ENCODE data around the gene POMT2. TPM values are rescaled to one million over a fixed set of nuclear protein-coding genes. Genes with fewer than 3 reads are reported as not detected.

The POMT2 gene
- total RNA-seq, 1 donor from 2014 or later: 41.5 TPM

DNA sequence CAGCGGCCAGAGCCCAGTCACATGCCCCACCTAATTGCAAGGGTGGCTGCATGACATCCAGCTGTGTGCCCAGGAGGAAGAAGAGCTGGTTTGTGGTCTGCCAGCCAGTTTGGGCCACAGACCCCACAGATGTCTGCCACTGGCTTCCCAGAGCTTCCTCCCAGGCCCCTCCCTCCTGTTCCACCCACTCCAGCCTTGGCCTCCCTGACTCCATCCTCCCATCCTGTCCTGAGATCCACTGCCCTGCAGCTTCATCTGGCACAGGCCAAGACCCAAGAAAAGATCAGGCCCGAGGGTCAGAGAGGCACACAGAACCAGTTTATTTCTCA lies 55.5 kb downstream of the POMT2 start:
- H3K27ac Mint-ChIP-seq (ENCODE audit: unreplicated experiment): no peak overlapping the region
- peaks cover 4% of the 10 kb centered on the region for H3K4me1 Mint-ChIP-seq (ENCODE audit: low read depth, unreplicated experiment)
- H3K4me3 Mint-ChIP-seq (ENCODE audit: unreplicated experiment): no peak overlapping the region
- DNase-seq: no peak
- H3K36me3 Mint-ChIP-seq (ENCODE audit: unreplicated experiment): peaks cover 5% of the 10 kb centered on the region
- peaks cover 1% of the 10 kb centered on the region for H3K9me3 Mint-ChIP-seq (ENCODE audit: unreplicated experiment)
- peaks cover 22% of the 10 kb centered on the region for H3K27me3 Mint-ChIP-seq (ENCODE audit: unreplicated experiment)
- TF ChIP-seq, protein P1, sequence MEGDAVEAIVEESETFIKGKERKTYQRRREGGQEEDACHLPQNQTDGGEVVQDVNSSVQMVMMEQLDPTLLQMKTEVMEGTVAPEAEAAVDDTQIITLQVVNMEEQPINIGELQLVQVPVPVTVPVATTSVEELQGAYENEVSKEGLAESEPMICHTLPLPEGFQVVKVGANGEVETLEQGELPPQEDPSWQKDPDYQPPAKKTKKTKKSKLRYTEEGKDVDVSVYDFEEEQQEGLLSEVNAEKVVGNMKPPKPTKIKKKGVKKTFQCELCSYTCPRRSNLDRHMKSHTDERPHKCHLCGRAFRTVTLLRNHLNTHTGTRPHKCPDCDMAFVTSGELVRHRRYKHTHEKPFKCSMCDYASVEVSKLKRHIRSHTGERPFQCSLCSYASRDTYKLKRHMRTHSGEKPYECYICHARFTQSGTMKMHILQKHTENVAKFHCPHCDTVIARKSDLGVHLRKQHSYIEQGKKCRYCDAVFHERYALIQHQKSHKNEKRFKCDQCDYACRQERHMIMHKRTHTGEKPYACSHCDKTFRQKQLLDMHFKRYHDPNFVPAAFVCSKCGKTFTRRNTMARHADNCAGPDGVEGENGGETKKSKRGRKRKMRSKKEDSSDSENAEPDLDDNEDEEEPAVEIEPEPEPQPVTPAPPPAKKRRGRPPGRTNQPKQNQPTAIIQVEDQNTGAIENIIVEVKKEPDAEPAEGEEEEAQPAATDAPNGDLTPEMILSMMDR (IDR thresholded peaks at IDR 0.05; ENCODE audit: partially characterized antibody, unreplicated experiment): no peak

DNA sequence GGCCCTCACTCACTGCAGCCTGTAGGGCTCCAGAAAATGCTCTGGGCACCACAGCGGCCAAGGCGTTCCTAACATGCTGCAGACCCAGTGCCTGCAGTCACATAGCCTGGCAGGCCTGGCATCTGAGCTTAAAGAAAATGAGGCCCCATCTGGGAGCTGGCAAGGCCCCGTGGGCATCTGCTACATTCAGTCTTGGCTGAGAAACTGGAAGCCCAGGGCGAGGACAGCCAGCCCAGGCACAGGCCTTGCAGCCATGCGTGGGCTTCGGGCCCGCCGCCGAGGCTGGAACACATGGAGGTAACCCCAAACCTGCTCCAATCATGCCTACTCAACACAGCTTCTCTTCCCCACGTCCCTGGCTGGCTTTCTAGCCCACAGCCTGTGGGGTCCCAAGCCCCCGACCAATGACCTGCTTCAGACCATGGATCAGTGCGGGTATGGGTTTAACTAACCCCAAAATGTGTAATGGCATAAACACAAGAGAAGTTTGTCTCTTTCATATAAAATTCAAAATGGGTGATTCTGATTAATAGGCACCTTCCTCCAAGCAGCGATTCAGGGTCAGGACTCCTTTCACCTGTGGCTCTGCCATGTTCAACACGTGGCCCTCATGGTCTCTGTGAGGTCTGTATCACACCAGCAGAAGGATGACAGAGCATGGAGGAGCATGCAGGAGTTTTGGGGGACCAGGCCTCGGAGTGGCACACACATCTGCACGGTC lies 56.1 kb downstream of the POMT2 start:
- Mint-ChIP-seq H3K4me1 (ENCODE audit: low read depth, unreplicated experiment) (peaks cover 2% of the 10 kb centered on the region), H3K27ac (ENCODE audit: unreplicated experiment) (no peak overlapping the region), H3K9me3 (ENCODE audit: unreplicated experiment) (peaks cover 1% of the 10 kb centered on the region), H3K27me3 (ENCODE audit: unreplicated experiment) (peaks cover 22% of the 10 kb centered on the region), H3K36me3 (ENCODE audit: unreplicated experiment) (peaks cover 5% of the 10 kb centered on the region), H3K4me3 (ENCODE audit: unreplicated experiment) (no peak overlapping the region)
- DNase-seq: no peak
- TF ChIP-seq, protein P1 (IDR thresholded peaks at IDR 0.05; ENCODE audit: partially characterized antibody, unreplicated experiment): no peak

DNA sequence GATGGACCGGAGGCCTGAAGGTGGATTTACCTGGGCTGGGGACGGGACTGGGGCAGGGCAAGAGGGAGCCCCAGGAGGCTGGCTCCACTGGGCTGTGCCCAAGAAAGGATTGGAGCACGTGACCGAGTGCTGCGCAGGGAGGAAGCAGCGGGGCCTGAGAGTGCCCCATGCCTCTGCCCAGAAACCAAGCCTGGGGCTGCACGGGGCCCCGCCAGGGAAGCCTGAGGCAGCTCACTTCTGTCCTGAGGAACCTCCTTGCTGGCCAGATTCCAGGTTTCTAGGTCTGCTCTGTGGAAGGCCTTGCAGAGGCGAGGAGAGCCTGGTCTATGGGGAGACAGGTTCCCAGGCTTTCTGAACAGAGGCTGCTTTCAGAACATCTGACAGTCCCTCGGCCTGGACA lies 60.1 kb downstream of the POMT2 start:
- Mint-ChIP-seq H3K4me1 (ENCODE audit: low read depth, unreplicated experiment) (peaks cover 2% of the 10 kb centered on the region), H3K4me3 (ENCODE audit: unreplicated experiment) (no peak overlapping the region), H3K27me3 (ENCODE audit: unreplicated experiment) (peaks cover 15% of the 10 kb centered on the region), H3K27ac (ENCODE audit: unreplicated experiment) (no peak overlapping the region), H3K9me3 (ENCODE audit: unreplicated experiment) (no peaks in the 10 kb centered on the region), H3K36me3 (ENCODE audit: unreplicated experiment) (no peaks in the 10 kb centered on the region)
- no peak for DNase-seq
- TF ChIP-seq, protein P1 (IDR thresholded peaks at IDR 0.05; ENCODE audit: partially characterized antibody, unreplicated experiment): no peak

DNA sequence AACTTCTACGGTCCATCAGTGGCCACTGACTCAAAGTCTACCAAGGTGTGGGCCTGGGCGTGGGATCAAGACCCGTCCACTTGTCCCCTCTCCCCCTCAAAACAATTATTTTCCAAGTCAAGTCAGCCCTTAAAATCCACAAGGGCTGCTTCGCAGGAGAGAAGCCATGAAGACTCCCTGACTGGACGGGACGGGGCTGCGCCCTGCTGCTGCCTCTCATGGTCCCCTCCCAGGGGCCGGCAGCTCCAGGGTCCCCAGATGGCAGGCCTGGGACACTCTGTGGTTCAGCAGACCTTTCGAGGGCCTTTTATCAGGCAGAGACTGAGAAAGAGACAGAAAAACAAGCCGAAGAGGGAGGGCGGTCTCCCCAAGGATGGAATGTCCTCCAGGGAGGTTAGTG lies 60.5 kb downstream of the POMT2 start:
- Mint-ChIP-seq H3K27ac (ENCODE audit: unreplicated experiment) (no peak overlapping the region), H3K27me3 (ENCODE audit: unreplicated experiment) (peaks cover 15% of the 10 kb centered on the region), H3K4me3 (ENCODE audit: unreplicated experiment) (no peak overlapping the region), H3K9me3 (ENCODE audit: unreplicated experiment) (no peaks in the 10 kb centered on the region), H3K36me3 (ENCODE audit: unreplicated experiment) (no peaks in the 10 kb centered on the region), H3K4me1 (ENCODE audit: low read depth, unreplicated experiment) (peaks cover 2% of the 10 kb centered on the region)
- no peak for DNase-seq
- TF ChIP-seq, protein P1 (IDR thresholded peaks at IDR 0.05; ENCODE audit: partially characterized antibody, unreplicated experiment): no peak

DNA sequence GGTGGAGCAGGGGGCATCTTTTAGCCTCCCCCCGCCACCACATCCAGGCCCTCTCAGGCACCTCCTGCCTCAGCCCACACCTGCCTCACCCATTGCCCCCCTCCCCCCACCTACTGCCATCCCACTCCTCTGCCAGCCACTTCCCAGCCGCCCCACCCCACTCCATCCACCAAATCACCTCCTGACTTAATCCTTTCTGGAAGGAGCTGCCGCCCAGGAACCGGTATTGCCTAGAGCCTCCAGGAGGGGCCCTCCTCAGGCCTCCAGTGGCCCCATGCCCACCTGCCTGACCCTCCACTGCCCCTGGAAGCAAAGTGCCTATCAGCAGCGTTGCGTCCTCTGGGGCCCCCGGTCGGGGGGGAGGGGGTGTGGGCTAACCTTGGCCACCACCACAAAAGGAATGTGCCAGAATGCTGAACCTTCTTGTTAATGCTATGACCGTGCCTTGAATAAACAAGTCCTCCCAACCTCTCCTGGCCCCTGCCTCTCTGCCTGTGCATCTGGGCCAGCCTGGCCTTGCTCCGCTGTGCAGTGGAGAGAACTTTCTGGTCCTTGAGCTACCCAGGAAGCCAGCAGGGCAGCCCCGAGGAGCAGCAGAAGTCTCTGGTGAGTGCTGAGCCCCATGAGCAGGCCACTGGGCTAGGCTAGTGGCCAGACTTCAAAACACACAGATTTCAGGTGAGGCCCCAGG lies 61.5 kb downstream of the POMT2 start:
- Mint-ChIP-seq H3K27me3 (ENCODE audit: unreplicated experiment) (peaks cover 12% of the 10 kb centered on the region), H3K4me1 (ENCODE audit: low read depth, unreplicated experiment) (peaks cover 2% of the 10 kb centered on the region), H3K4me3 (ENCODE audit: unreplicated experiment) (no peak overlapping the region), H3K27ac (ENCODE audit: unreplicated experiment) (no peak overlapping the region), H3K9me3 (ENCODE audit: unreplicated experiment) (no peaks in the 10 kb centered on the region), H3K36me3 (ENCODE audit: unreplicated experiment) (no peaks in the 10 kb centered on the region)
- no peak for DNase-seq
- TF ChIP-seq, protein P1 (IDR thresholded peaks at IDR 0.05; ENCODE audit: partially characterized antibody, unreplicated experiment): no peak

Measured in glutamatergic neuron (in vitro differentiated cells).